Right lobe of liver (tissue), 4 donors: ENCODE data around the gene TOR1AIP2.

Source experiments
- POLR2A ChIP-seq: fragments of 450-650 bp; IDR thresholded peaks from one replicate; pipeline ENCODE4 v1.6.1; 2017; ENCODE audit warnings: antibody characterized with exemption, mild to moderate bottlenecking
- TF ChIP-seq, protein P1 (sequence below), 4 donors: fragments of 200-600 bp in 3 of 4; fragments of 450-650 bp in 1 of 4; IDR thresholded peaks; one replicate each; pipeline versions ENCODE4 v1.5.1 to v1.8.0; 2016 to 2022; ENCODE audit warnings: antibody characterized with exemption in 4 of 4, mild to moderate bottlenecking in 2 of 4
- donor health status: DM: no; HTN: no; CAD: no.
- donor health status: DM: no; HTN: no; CAD: no.
- donor health status: DM: no; HTN: yes; CAD: no.

GRCh38 chr1:179910934-179911333 is 33.3 kb upstream of the TOR1AIP2 start:
- TF ChIP-seq, protein P1, sequence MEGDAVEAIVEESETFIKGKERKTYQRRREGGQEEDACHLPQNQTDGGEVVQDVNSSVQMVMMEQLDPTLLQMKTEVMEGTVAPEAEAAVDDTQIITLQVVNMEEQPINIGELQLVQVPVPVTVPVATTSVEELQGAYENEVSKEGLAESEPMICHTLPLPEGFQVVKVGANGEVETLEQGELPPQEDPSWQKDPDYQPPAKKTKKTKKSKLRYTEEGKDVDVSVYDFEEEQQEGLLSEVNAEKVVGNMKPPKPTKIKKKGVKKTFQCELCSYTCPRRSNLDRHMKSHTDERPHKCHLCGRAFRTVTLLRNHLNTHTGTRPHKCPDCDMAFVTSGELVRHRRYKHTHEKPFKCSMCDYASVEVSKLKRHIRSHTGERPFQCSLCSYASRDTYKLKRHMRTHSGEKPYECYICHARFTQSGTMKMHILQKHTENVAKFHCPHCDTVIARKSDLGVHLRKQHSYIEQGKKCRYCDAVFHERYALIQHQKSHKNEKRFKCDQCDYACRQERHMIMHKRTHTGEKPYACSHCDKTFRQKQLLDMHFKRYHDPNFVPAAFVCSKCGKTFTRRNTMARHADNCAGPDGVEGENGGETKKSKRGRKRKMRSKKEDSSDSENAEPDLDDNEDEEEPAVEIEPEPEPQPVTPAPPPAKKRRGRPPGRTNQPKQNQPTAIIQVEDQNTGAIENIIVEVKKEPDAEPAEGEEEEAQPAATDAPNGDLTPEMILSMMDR (IDR thresholded peaks at IDR 0.05): no peak
- no peak for TF ChIP-seq POLR2A
